Muscle of leg (tissue), 11 donors: ENCODE measurements around the gene SMCO4. TPM values are rescaled to one million over a fixed set of nuclear protein-coding genes. Genes with fewer than 3 reads are reported as not detected.
"Not testable (repeated sequence)": the region's sequence is repeated elsewhere in the genome, so short reads cannot be mapped to it uniquely, and the experiment has no call there.

Experiments used
- DNase-seq: peaks from one replicate; pipeline ENCODE4 v3.0.0; 2013
- H3K27ac ChIP-seq: one replicate; pipeline ENCODE4 v1.5.1; 2013; ENCODE audit warnings: mild to moderate bottlenecking, low read length, control low read depth
- H3K27me3 ChIP-seq: one replicate; pipeline ENCODE4 v1.6.1; 2013; ENCODE audit warnings: low read length; ENCODE audit not compliant: control insufficient read depth, insufficient read depth
- H3K36me3 ChIP-seq: one replicate; pipeline ENCODE4 v1.6.1; 2013; ENCODE audit warnings: low read length; ENCODE audit not compliant: control insufficient read depth, insufficient read depth
- H3K4me1 ChIP-seq: one replicate; pipeline ENCODE4 v1.6.1; 2013; ENCODE audit warnings: low read length; ENCODE audit not compliant: control insufficient read depth, insufficient read depth
- H3K4me3 ChIP-seq: one replicate; pipeline ENCODE4 v1.5.1; 2013; ENCODE audit warnings: low read length, control low read depth
- H3K9me3 ChIP-seq: replicated peaks from 2 replicates; pipeline ENCODE4 v1.6.1; 2013; ENCODE audit warnings: low read depth, low read length; ENCODE audit not compliant: control insufficient read depth
- WGBS: methylation state at CpG from one replicate; pipeline ENCODE4 v1.1.5; 2013; ENCODE audit warnings: missing lambda C conversion rate; ENCODE audit not compliant: insufficient coverage; 5-methylcytosine and 5-hydroxymethylcytosine counted together
- polyA plus RNA-seq, 8 donors: library from polyadenylated mRNA; unstranded; fragments of 120-200 nt; gene quantifications; one replicate each; pipeline versions ENCODE4 v1.2.1 to v1.2.3, GENCODE V29; 2013; ENCODE audit warnings: inconsistent platforms in 1 of 8, low replicate concordance in 1 of 8; ENCODE audit not compliant: insufficient read length in 8 of 8, insufficient read depth in 1 of 8
- total RNA-seq: library from RNA; stranded (reverse); fragments of 120-200 nt; gene quantifications from one replicate; pipeline ENCODE4 v1.2.4, GENCODE V29; 2013

SMCO4 gene
- total and polyA plus RNA-seq, 9 donors: 6.5 to 15.6 (median 12.9) TPM

- DNase-seq: no peak
- no peaks in the 10 kb centered on the region for H3K9me3 ChIP-seq
- WGBS: 96% methylated on average over 3 of the region's 9 CpGs
- no peaks in the 10 kb centered on the region for H3K36me3 ChIP-seq
- H3K27me3 ChIP-seq: no peaks in the 10 kb centered on the region
- no peaks in the 10 kb centered on the region for H3K4me1 ChIP-seq
- H3K27ac ChIP-seq: no peak overlapping the region
- H3K4me3 ChIP-seq: no peak overlapping the region
These were observed 84.9 kb downstream of the SMCO4 start for GRCh38 chr11:93458286-93458685.

GRCh38 chr11:93444617-93445073 lies 98.5 kb downstream of the SMCO4 start:
- Histone ChIP-seq H3K27me3 (no peaks in the 10 kb centered on the region), H3K4me3 (no peak overlapping the region), H3K4me1 (no peaks in the 10 kb centered on the region), H3K9me3 (no peaks in the 10 kb centered on the region), H3K27ac (no peak overlapping the region), H3K36me3 (no peaks in the 10 kb centered on the region)
- 88% methylated on average over 2 of the region's 8 CpGs for WGBS
- DNase-seq: no peak

GRCh38 chr11:93443232-93443631 lies 100.0 kb downstream of the SMCO4 start:
- DNase-seq, H3K4me3 ChIP-seq, H3K27me3 ChIP-seq, H3K27ac ChIP-seq, H3K4me1 ChIP-seq, H3K9me3 ChIP-seq, H3K36me3 ChIP-seq: not testable (repeated sequence)
- WGBS: no CpG with 5 or more reads among the region's 2 CpGs

DNA sequence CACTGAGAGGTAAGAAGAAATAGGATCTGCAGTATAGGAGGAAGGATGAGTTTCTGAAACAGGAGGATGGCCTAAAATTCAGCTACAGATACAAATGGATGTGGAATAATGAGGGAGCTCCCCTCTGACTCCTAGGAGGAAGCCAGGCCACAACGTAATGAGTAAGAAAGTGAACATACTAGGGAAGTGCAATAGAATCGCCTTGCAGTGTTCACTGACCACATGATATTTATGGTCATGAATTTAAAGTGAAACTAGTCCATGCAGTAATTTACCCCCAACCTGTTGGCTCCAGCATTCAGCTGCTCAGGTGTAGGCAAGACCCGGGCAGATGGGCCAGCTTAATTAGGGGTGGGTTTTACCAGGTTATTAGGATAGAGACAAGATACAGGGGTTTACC lies 110.9 kb downstream of the SMCO4 start:
- H3K27me3 ChIP-seq: no peaks in the 10 kb centered on the region
- H3K36me3 ChIP-seq: no peaks in the 10 kb centered on the region
- 70% methylated on average over 2 of the region's 3 CpGs for WGBS
- no peaks in the 10 kb centered on the region for H3K4me1 ChIP-seq
- no peaks in the 10 kb centered on the region for H3K9me3 ChIP-seq
- no peak overlapping the region for H3K27ac ChIP-seq
- DNase-seq: no peak
- H3K4me3 ChIP-seq: no peak overlapping the region

Other genes starting within 250 kb of the SMCO4 start
- gene DEUP1, start 212.6 kb downstream of the SMCO4 start, total RNA-seq: 0.04 TPM
- gene DEUP1, start 212.6 kb downstream of the SMCO4 start, polyA plus RNA-seq: under 1 TPM in 1 of 8 donors, not detected in 7; 0.10 TPM
- 14.2 TPM for gene CEP295, start 118.3 kb upstream of the SMCO4 start, total RNA-seq
- gene CEP295, start 118.3 kb upstream of the SMCO4 start, polyA plus RNA-seq: 10 to 100 TPM in 3 of 8 donors, 1 to 10 TPM in 5; 8.3 to 12.1 (median 9.7) TPM
- 104 TPM for gene TAF1D, start 198.1 kb upstream of the SMCO4 start, total RNA-seq
- gene TAF1D, start 198.1 kb upstream of the SMCO4 start, polyA plus RNA-seq: 100 to 1,000 TPM in 3 of 8 donors, 10 to 100 TPM in 5; 81.9 to 122 (median 94.0) TPM
- gene C11orf54, start 198.3 kb upstream of the SMCO4 start, total RNA-seq: 41.1 TPM
- 10 to 100 TPM; 27.6 to 39.2 (median 34.6) TPM for gene C11orf54, start 198.3 kb upstream of the SMCO4 start, polyA plus RNA-seq
- 20.8 TPM for gene MED17, start 240.9 kb upstream of the SMCO4 start, total RNA-seq
- gene MED17, start 240.9 kb upstream of the SMCO4 start, polyA plus RNA-seq: 10 to 100 TPM; 18.0 to 31.9 (median 22.5) TPM